ENCODE measurements around the gene SERPINA4.
"Not testable (repeated sequence)": the region's sequence is repeated elsewhere in the genome, so short reads cannot be mapped to it uniquely, and the experiment has no call there.

SERPINA4 gene

GRCh38 chr14:94591073-94591472 is 29.8 kb downstream of the SERPINA4 start:
- no peak for DNase-seq (ENCODE audit: low read depth in 2 of 2)

- DNase-seq (ENCODE audit: low read depth in 2 of 2): no peak
These were observed 30.6 kb downstream of the SERPINA4 start for GRCh38 chr14:94591871-94592270.

- no peak for DNase-seq (ENCODE audit: low read depth in 2 of 2)
These were observed 31.2 kb downstream of the SERPINA4 start for GRCh38 chr14:94592457-94592856.

- no peak for DNase-seq (ENCODE audit: low read depth in 2 of 2)
These were observed 32.1 kb downstream of the SERPINA4 start for GRCh38 chr14:94593376-94593748.

- DNase-seq (ENCODE audit: low read depth in 2 of 2): no peak
These were observed 32.6 kb downstream of the SERPINA4 start for GRCh38 chr14:94593749-94594431.

- DNase-seq (ENCODE audit: low read depth in 2 of 2): no peak
These were observed 33.2 kb downstream of the SERPINA4 start for GRCh38 chr14:94594441-94594840.

- DNase-seq (ENCODE audit: low read depth in 2 of 2): no peak
These were observed 34.7 kb downstream of the SERPINA4 start for GRCh38 chr14:94595912-94596311.

- DNase-seq (ENCODE audit: low read depth in 2 of 2): no peak
These were observed 35.1 kb downstream of the SERPINA4 start for GRCh38 chr14:94596361-94596760.

GRCh38 chr14:94597788-94598187 is 36.5 kb downstream of the SERPINA4 start:
- no peak for DNase-seq (ENCODE audit: low read depth in 2 of 2)

GRCh38 chr14:94598506-94598815 is 37.2 kb downstream of the SERPINA4 start:
- no peak for DNase-seq (ENCODE audit: low read depth in 2 of 2)

GRCh38 chr14:94598816-94599655 is 37.8 kb downstream of the SERPINA4 start:
- DNase-seq (ENCODE audit: low read depth in 2 of 2): no peak

GRCh38 chr14:94599656-94600004 is 38.4 kb downstream of the SERPINA4 start:
- no peak for DNase-seq (ENCODE audit: low read depth in 2 of 2)

GRCh38 chr14:94600148-94600545 is 38.9 kb downstream of the SERPINA4 start:
- no peak for DNase-seq (ENCODE audit: low read depth in 2 of 2)

GRCh38 chr14:94601884-94602391 is 40.7 kb downstream of the SERPINA4 start:
- no peak for DNase-seq (ENCODE audit: low read depth in 2 of 2)

- DNase-seq (ENCODE audit: low read depth in 2 of 2): no peak
These were observed 41.5 kb downstream of the SERPINA4 start for GRCh38 chr14:94602722-94603121.

- no peak for DNase-seq (ENCODE audit: low read depth in 2 of 2)
These were observed 44.1 kb downstream of the SERPINA4 start for GRCh38 chr14:94605361-94605760.

GRCh38 chr14:94608966-94609365 is 47.7 kb downstream of the SERPINA4 start:
- DNase-seq (ENCODE audit: low read depth in 2 of 2): not testable (repeated sequence)

- DNase-seq (ENCODE audit: low read depth in 2 of 2): no peak
These were observed 49.9 kb downstream of the SERPINA4 start for GRCh38 chr14:94611179-94611578.

GRCh38 chr14:94612174-94612573 is 50.9 kb downstream of the SERPINA4 start, which contains the start of gene SERPINA3:
Gene SERPINA3, plus strand, starts transcription at chr14:94612391. Its CDS starts 2,051 bp downstream, at chr14:94614442.
- DNase-seq (ENCODE audit: low read depth in 2 of 2): no peak

GRCh38 chr14:94612580-94613554 is 51.6 kb downstream of the SERPINA4 start:
- DNase-seq (ENCODE audit: low read depth in 2 of 2): no peak

- DNase-seq (ENCODE audit: low read depth in 2 of 2): no peak
These were observed 52.7 kb downstream of the SERPINA4 start for GRCh38 chr14:94613720-94614644.

All from activated CD4-positive, alpha-beta T cell treated with anti-CD3 and anti-CD28 coated beads for 24 hours (primary cell).